ENCODE data around the gene HP.

DNA sequence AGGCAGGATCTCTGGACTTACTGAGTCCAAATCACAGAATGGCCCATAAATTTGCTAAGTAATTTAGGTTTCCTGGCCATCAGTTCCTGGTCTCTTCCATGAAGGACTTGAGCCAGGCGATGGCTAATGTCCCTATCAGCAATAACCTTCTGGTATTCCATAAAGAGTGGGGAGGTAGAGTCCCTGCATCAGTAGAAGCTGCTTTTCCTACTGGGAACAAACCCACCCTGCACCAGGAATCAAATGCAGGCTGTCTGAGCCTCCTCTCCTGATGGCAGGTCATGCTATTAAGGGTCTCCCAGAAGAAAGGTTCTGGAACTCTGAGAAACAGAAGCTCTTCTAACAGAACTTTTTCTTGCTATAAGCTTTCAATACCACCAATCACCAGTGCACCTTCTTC, 7.3 kb downstream of the HP start:
- no peak for TF ChIP-seq POLR2A (IDR thresholded peaks at IDR 0.05; ENCODE audit: low read depth)
- TF ChIP-seq, protein P1, sequence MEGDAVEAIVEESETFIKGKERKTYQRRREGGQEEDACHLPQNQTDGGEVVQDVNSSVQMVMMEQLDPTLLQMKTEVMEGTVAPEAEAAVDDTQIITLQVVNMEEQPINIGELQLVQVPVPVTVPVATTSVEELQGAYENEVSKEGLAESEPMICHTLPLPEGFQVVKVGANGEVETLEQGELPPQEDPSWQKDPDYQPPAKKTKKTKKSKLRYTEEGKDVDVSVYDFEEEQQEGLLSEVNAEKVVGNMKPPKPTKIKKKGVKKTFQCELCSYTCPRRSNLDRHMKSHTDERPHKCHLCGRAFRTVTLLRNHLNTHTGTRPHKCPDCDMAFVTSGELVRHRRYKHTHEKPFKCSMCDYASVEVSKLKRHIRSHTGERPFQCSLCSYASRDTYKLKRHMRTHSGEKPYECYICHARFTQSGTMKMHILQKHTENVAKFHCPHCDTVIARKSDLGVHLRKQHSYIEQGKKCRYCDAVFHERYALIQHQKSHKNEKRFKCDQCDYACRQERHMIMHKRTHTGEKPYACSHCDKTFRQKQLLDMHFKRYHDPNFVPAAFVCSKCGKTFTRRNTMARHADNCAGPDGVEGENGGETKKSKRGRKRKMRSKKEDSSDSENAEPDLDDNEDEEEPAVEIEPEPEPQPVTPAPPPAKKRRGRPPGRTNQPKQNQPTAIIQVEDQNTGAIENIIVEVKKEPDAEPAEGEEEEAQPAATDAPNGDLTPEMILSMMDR (IDR thresholded peaks at IDR 0.05), result no peak
- TF ChIP-seq EP300 (IDR thresholded peaks at IDR 0.05), result no peak

All from esophagus muscularis mucosa (tissue), 4 donors.